ENCODE data around the gene AK9. TPM values are rescaled to one million over a fixed set of nuclear protein-coding genes. Genes with fewer than 3 reads are reported as not detected.

Gene AK9
- total RNA-seq (10 to 100 TPM in 3 of 5 donors, 1 to 10 TPM in 2; 7.9 to 12.6 (median 10.2) TPM), total RNA-seq (3.6 to 27.0 (median 7.9) reads per million in 29 experiments)
- total RNA-seq (2013): 10.5 TPM

GRCh38 chr6:109690737-109691621, at the start of gene AK9, which contains the start of gene FIG4:
AK9 (minus strand) TSS chr6:109691202; CDS start chr6:109675745, 15,457 bp downstream.
FIG4 (plus strand) TSS chr6:109691296; CDS start chr6:109691436, 140 bp downstream.
- peak within 1 kb of the TSS; percentile 74 for H3K27ac ChIP-seq (ENCODE audit: low read length)
- no peaks in the 10 kb centered on the region for H3K9me3 ChIP-seq
- POLR2A ChIA-PET: interaction anchor here (0.6 to 1.1 kb wide), 6 partner anchors 10 to 1183 kb away, joined by 3 to 4 read pairs (median 3); partner anchors contain the start of gene AMD1 (in 1 of the 2)
- CTCF ChIA-PET: interaction anchor here (0.5 to 1.5 kb wide), 9 partner anchors 11 to 1082 kb away, joined by 3 to 7 read pairs (median 4); no protein-coding TSS in a partner anchor
- H3K4me1 ChIP-seq (ENCODE audit: control insufficient read depth in 1 of 2, extremely low read depth in 1 of 2, insufficient read depth in 2 of 2, low read length in 2 of 2): peaks cover 14 to 20% of the 10 kb centered on the region in 2 experiments
- Mint-ChIP-seq H3K4me3 (peak within 1 kb of the TSS; percentile 87 to 99 (median 98)), H3K27me3 (no peaks in the 10 kb centered on the region), H3K4me1 (peaks cover 31 to 38% (median 33%) of the 10 kb centered on the region in 3 donors), H3K27ac (peak within 1 kb of the TSS; percentile 95 to 97), H3K9me3 (no peaks in the 10 kb centered on the region), H3K36me3 (peaks cover 14% of the 10 kb centered on the region)
- peaks cover 3 to 7% of the 10 kb centered on the region in 2 donors for H3K36me3 ChIP-seq (ENCODE audit: control insufficient read depth in 2 of 2, extremely low read depth in 1 of 2, insufficient read depth in 1 of 2, low read length in 1 of 2)
- WGBS (ENCODE audit: insufficient coverage): under 1% methylated on average over 23 of the region's 47 CpGs
- ATAC-seq (replicated peaks in 1 of 4) (peak; percentile 97 to 98 (median 98)), DNase-seq (peak; percentile 72 to 91 (median 81))
- H3K4me3 ChIP-seq (ENCODE audit: control insufficient read depth in 1 of 2, extremely low read depth in 1 of 2, low read length in 1 of 2): peak within 1 kb of the TSS; percentile 97 to 100
- peaks cover 0 to 2% of the 10 kb centered on the region in 2 experiments for H3K27me3 ChIP-seq (replicated peaks in 1 of 2; ENCODE audit: control insufficient read depth in 2 of 2, extremely low read depth in 1 of 2, insufficient read depth in 2 of 2, low read length in 1 of 2)

DNA sequence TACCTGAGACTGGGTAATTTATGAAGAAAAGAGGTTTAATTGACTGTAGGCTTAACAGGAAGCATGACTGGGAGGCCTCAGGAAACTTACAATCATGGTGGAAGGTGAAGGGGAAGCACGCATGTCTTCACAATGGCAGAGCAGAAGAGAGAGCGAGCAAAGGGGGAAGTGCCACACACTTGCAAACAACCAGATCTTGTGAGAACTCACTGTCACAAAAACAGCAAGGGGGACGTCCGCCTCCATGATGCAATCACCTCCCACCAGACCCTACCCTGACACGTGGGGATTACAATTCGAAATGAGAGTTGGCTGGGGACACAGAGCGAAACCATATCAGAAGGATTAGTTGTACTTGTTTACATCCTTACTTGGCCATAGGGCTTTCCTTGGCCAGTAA, 49.8 kb upstream of the AK9 start:
- no peak for ATAC-seq (replicated peaks in 1 of 4)
- H3K36me3 Mint-ChIP-seq: peaks cover 62% of the 10 kb centered on the region
- no peaks in the 10 kb centered on the region for H3K4me1 Mint-ChIP-seq
- peaks cover 8 to 13% of the 10 kb centered on the region in 2 donors for H3K36me3 ChIP-seq (ENCODE audit: control insufficient read depth in 2 of 2, extremely low read depth in 1 of 2, insufficient read depth in 1 of 2, low read length in 1 of 2)
- H3K4me1 ChIP-seq (ENCODE audit: control insufficient read depth in 1 of 2, extremely low read depth in 1 of 2, insufficient read depth in 2 of 2, low read length in 2 of 2): no peaks in the 10 kb centered on the region
- H3K9me3 Mint-ChIP-seq: peaks cover 0 to 3% (median 3%) of the 10 kb centered on the region in 3 donors
- no peaks in the 10 kb centered on the region for H3K9me3 ChIP-seq
- no CpG with 5 or more reads among the region's 7 CpGs for WGBS (ENCODE audit: insufficient coverage)
- no peak overlapping the region for H3K27ac Mint-ChIP-seq
- H3K4me3 ChIP-seq (ENCODE audit: control insufficient read depth in 1 of 2, extremely low read depth in 1 of 2, low read length in 1 of 2): no peak overlapping the region
- H3K27me3 Mint-ChIP-seq: no peaks in the 10 kb centered on the region
- ChIA-PET CTCF (interaction anchor here in 1 of 2 donors (1.1 kb wide), 1 partner anchor 299 kb away, joined by 5 read pairs; no protein-coding TSS in a partner anchor), POLR2A (no interaction called here)
- H3K27me3 ChIP-seq (replicated peaks in 1 of 2; ENCODE audit: control insufficient read depth in 2 of 2, extremely low read depth in 1 of 2, insufficient read depth in 2 of 2, low read length in 1 of 2): no peaks in the 10 kb centered on the region
- DNase-seq: peak in 2 of 35 experiments; percentile 0 to 1
- H3K4me3 Mint-ChIP-seq: no peak overlapping the region
- H3K27ac ChIP-seq (ENCODE audit: low read length): no peak overlapping the region

DNA sequence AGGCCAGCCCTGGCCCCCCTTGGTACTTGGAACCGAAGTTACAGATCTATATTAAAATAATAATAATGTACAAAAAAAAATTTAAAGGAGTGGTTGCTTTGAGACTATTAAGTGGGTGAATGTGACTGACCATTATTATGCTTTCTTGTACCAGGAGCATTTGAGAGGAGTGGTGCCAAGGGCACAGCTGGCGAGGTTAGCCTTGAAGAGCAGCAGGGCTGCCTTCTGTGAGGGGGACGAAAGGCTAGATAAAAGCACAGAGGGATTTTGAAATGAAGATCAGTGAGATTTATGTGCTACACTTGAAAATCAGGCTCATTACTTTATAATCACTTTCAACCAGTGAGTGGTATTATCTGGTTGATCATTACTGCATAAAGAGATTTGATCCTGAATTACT, 48.7 kb upstream of the AK9 start:
- no peaks in the 10 kb centered on the region for H3K9me3 ChIP-seq
- H3K4me1 Mint-ChIP-seq: no peaks in the 10 kb centered on the region
- WGBS (ENCODE audit: insufficient coverage): no CpG with 5 or more reads among the region's 3 CpGs
- CTCF ChIA-PET: interaction anchor here in 1 of 2 donors (1.1 kb wide), 1 partner anchor 300 kb away, joined by 5 read pairs; no protein-coding TSS in a partner anchor
- DNase-seq (no peak), ATAC-seq (replicated peaks in 1 of 4) (no peak)
- H3K9me3 Mint-ChIP-seq: peaks cover 0 to 3% (median 1%) of the 10 kb centered on the region in 3 donors
- POLR2A ChIA-PET: no interaction called here
- H3K4me3 ChIP-seq (ENCODE audit: control insufficient read depth in 1 of 2, extremely low read depth in 1 of 2, low read length in 1 of 2): no peak overlapping the region
- H3K36me3 ChIP-seq (ENCODE audit: control insufficient read depth in 2 of 2, extremely low read depth in 1 of 2, insufficient read depth in 1 of 2, low read length in 1 of 2): peaks cover 9 to 24% of the 10 kb centered on the region in 2 donors
- H3K27ac ChIP-seq (ENCODE audit: low read length): no peak overlapping the region
- no peaks in the 10 kb centered on the region for H3K27me3 Mint-ChIP-seq
- no peak overlapping the region for H3K27ac Mint-ChIP-seq
- H3K27me3 ChIP-seq (replicated peaks in 1 of 2; ENCODE audit: control insufficient read depth in 2 of 2, extremely low read depth in 1 of 2, insufficient read depth in 2 of 2, low read length in 1 of 2): no peaks in the 10 kb centered on the region
- H3K4me1 ChIP-seq (ENCODE audit: control insufficient read depth in 1 of 2, extremely low read depth in 1 of 2, insufficient read depth in 2 of 2, low read length in 2 of 2): no peaks in the 10 kb centered on the region
- no peak overlapping the region for H3K4me3 Mint-ChIP-seq
- H3K36me3 Mint-ChIP-seq: peaks cover 73% of the 10 kb centered on the region

DNA sequence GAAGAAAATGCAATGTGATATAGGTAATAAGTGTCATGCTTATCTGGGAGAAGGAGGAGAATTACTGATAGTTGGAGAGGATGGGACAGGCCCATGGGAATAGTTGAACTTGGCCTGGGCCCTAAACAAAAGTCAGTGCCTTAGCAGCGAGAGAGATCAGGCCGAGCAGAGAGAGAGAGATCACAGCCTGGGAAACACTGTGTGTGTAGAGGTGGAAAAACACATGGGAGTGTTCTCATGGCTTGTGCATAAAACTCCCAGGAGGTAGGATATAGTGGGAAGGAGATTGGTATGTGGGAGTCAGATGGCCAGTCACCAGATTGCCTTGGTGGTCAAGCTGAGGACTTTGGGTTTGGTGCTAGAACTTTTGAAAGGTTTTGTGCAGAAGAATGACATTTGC, 47.7 kb upstream of the AK9 start:
- H3K4me3 ChIP-seq (ENCODE audit: control insufficient read depth in 1 of 2, extremely low read depth in 1 of 2, low read length in 1 of 2): no peak overlapping the region
- no peaks in the 10 kb centered on the region for H3K27me3 ChIP-seq (replicated peaks in 1 of 2; ENCODE audit: control insufficient read depth in 2 of 2, extremely low read depth in 1 of 2, insufficient read depth in 2 of 2, low read length in 1 of 2)
- peaks cover 6 to 25% of the 10 kb centered on the region in 2 donors for H3K36me3 ChIP-seq (ENCODE audit: control insufficient read depth in 2 of 2, extremely low read depth in 1 of 2, insufficient read depth in 1 of 2, low read length in 1 of 2)
- CTCF ChIA-PET: no interaction called here
- POLR2A ChIA-PET: no interaction called here
- H3K27ac ChIP-seq (ENCODE audit: low read length): no peak overlapping the region
- no peaks in the 10 kb centered on the region for H3K4me1 ChIP-seq (ENCODE audit: control insufficient read depth in 1 of 2, extremely low read depth in 1 of 2, insufficient read depth in 2 of 2, low read length in 2 of 2)
- Mint-ChIP-seq H3K27me3 (no peaks in the 10 kb centered on the region), H3K4me3 (no peak overlapping the region), H3K36me3 (peaks cover 74% of the 10 kb centered on the region), H3K4me1 (no peaks in the 10 kb centered on the region), H3K27ac (no peak overlapping the region), H3K9me3 (peaks cover 0 to 3% (median 0%) of the 10 kb centered on the region in 3 donors)
- DNase-seq (no peak), ATAC-seq (replicated peaks in 1 of 4) (no peak)
- WGBS (ENCODE audit: insufficient coverage): 100% methylated on average over 2 of the region's 2 CpGs
- no peaks in the 10 kb centered on the region for H3K9me3 ChIP-seq

DNA sequence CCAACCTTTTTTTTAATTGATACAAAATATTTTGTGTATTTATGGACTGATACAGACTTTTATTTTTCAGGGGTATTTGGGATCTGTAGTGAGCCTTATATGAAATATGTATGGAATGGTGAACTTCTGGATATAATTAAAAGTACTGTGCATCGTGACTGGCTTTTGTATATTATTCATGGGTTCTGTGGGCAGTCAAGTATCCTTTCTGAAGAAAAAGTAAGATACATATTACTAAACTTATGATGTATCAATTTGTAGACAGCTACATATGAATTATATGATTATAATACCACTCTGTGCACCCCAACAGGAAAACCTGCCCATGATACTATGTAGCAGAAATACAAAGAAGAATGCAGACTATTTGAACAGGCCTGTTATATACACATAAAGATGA, 47.3 kb upstream of the AK9 start:
- H3K4me3 Mint-ChIP-seq: no peak overlapping the region
- POLR2A ChIA-PET: no interaction called here
- Histone ChIP-seq H3K4me3 (ENCODE audit: control insufficient read depth in 1 of 2, extremely low read depth in 1 of 2, low read length in 1 of 2) (no peak overlapping the region), H3K27me3 (replicated peaks in 1 of 2; ENCODE audit: control insufficient read depth in 2 of 2, extremely low read depth in 1 of 2, insufficient read depth in 2 of 2, low read length in 1 of 2) (no peaks in the 10 kb centered on the region), H3K27ac (ENCODE audit: low read length) (no peak overlapping the region), H3K36me3 (ENCODE audit: control insufficient read depth in 2 of 2, extremely low read depth in 1 of 2, insufficient read depth in 1 of 2, low read length in 1 of 2) (peaks cover 6 to 22% of the 10 kb centered on the region in 2 donors), H3K9me3 (no peaks in the 10 kb centered on the region), H3K4me1 (ENCODE audit: control insufficient read depth in 1 of 2, extremely low read depth in 1 of 2, insufficient read depth in 2 of 2, low read length in 2 of 2) (no peaks in the 10 kb centered on the region)
- no peaks in the 10 kb centered on the region for H3K4me1 Mint-ChIP-seq
- ATAC-seq (replicated peaks in 1 of 4) (no peak), DNase-seq (no peak)
- no CpG with 5 or more reads among the region's 1 CpG for WGBS (ENCODE audit: insufficient coverage)
- H3K27me3 Mint-ChIP-seq: no peaks in the 10 kb centered on the region
- no peak overlapping the region for H3K27ac Mint-ChIP-seq
- CTCF ChIA-PET: no interaction called here
- peaks cover 74% of the 10 kb centered on the region for H3K36me3 Mint-ChIP-seq
- H3K9me3 Mint-ChIP-seq: peaks cover 0 to 3% (median 0%) of the 10 kb centered on the region in 3 donors

DNA sequence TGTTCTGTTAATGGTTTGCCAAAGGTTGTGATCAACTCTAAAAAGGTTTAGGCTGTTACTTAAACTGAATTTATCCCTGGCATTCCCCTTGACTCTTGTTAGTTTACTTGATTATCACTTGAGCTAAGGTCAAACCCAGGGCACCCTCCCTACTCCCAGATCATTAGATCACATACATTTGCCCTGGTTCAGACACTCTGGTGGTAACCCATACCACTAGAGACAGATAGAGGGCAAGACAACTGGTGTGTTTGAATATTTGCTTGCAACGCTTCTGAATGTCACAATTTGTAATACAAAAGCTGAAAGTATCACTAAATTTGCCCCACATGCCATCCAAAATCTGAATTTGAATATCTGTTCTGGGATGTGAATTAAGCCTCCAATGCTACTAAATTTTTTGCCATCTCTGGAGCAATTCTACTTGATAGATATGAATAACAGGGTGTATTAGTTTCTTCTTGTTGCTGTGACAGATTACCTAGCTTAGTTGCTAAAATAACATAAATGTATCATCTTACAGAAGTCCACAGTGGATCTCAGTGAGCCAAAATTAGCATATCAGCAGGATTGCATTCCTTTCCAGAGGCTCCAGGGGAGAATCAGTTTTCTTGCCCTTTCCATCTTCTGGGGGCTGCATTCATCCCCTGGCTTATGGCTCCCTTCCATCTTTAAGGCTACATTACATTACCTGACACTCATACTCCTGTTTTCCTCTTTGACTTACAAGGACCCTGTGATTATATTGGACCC, 45.4 kb upstream of the AK9 start:
- no peak for ATAC-seq (replicated peaks in 1 of 4)
- Mint-ChIP-seq H3K36me3 (peaks cover 72% of the 10 kb centered on the region), H3K27ac (no peak overlapping the region), H3K9me3 (peaks cover 0 to 3% (median 0%) of the 10 kb centered on the region in 3 donors), H3K27me3 (no peaks in the 10 kb centered on the region), H3K4me1 (no peaks in the 10 kb centered on the region), H3K4me3 (no peak overlapping the region)
- ChIA-PET POLR2A (no interaction called here), CTCF (no interaction called here)
- no peak overlapping the region for H3K4me3 ChIP-seq (ENCODE audit: control insufficient read depth in 1 of 2, extremely low read depth in 1 of 2, low read length in 1 of 2)
- H3K4me1 ChIP-seq (ENCODE audit: control insufficient read depth in 1 of 2, extremely low read depth in 1 of 2, insufficient read depth in 2 of 2, low read length in 2 of 2): no peaks in the 10 kb centered on the region
- H3K27ac ChIP-seq (ENCODE audit: low read length): no peak overlapping the region
- no peak for DNase-seq
- peaks cover 6 to 22% of the 10 kb centered on the region in 2 donors for H3K36me3 ChIP-seq (ENCODE audit: control insufficient read depth in 2 of 2, extremely low read depth in 1 of 2, insufficient read depth in 1 of 2, low read length in 1 of 2)
- H3K27me3 ChIP-seq (replicated peaks in 1 of 2; ENCODE audit: control insufficient read depth in 2 of 2, extremely low read depth in 1 of 2, insufficient read depth in 2 of 2, low read length in 1 of 2): no peaks in the 10 kb centered on the region
- no CpG with 5 or more reads among the region's 1 CpG for WGBS (ENCODE audit: insufficient coverage)
- no peaks in the 10 kb centered on the region for H3K9me3 ChIP-seq
